Keratinocyte (primary cell): ENCODE data around the gene UBE2D3. TPM values are rescaled to one million over a fixed set of nuclear protein-coding genes. Genes with fewer than 3 reads are reported as not detected.

Source experiments
- DNase-seq: peaks from one replicate; pipeline ENCODE4 v3.0.0-alpha.2; 2011; ENCODE audit warnings: low read depth, missing footprints, low spot score
- FAIRE-seq: peaks from 2 replicates; lab custom pipeline; 2011; peaks lifted over from hg19 to GRCh38; lab: Jason Lieb, UNC
- H2AFZ ChIP-seq: 2 replicates; pipeline ENCODE4 v1.6.0; 2012; ENCODE audit warnings: low read length, control low read depth, inconsistent platforms; ENCODE audit not compliant: control insufficient read depth
- H3K27ac ChIP-seq: 2 replicates; pipeline ENCODE4 v1.5.1; 2011; ENCODE audit warnings: low read length; ENCODE audit not compliant: control insufficient read depth, insufficient read depth
- H3K27me3 ChIP-seq: 3 replicates; pipeline ENCODE4 v1.6.0; 2011; ENCODE audit warnings: low read length; ENCODE audit not compliant: control insufficient read depth, insufficient read depth; ENCODE audit errors: extremely low read depth
- H3K36me3 ChIP-seq, 2 experiments: 2 replicates in 1 of 2; 3 replicates in 1 of 2; pipeline ENCODE4 v1.5.1; 2011; ENCODE audit warnings: low read length in 2 of 2, mild to moderate bottlenecking in 1 of 2; ENCODE audit not compliant: control insufficient read depth in 2 of 2, insufficient read depth in 2 of 2; ENCODE audit errors: extremely low read depth in 1 of 2
- H3K4me1 ChIP-seq: 3 replicates; pipeline ENCODE4 v1.5.1; 2011; ENCODE audit warnings: low read length; ENCODE audit not compliant: control insufficient read depth, insufficient read depth; ENCODE audit errors: extremely low read depth
- H3K4me2 ChIP-seq: 3 replicates; pipeline ENCODE4 v1.6.0; 2011; ENCODE audit warnings: low read depth, low read length; ENCODE audit not compliant: control insufficient read depth, insufficient read depth; ENCODE audit errors: extremely low read depth
- H3K4me3 ChIP-seq, 3 experiments: fragments of 200-600 bp in 1 of 3; sonication (generic) in 1 of 3; 2 replicates in 2 of 3; 3 replicates in 1 of 3; pipeline ENCODE4 v1.5.1; 2011 to 2016; ENCODE audit warnings: low read length in 3 of 3, mild to moderate bottlenecking in 3 of 3, control low read depth in 2 of 3, inconsistent platforms in 1 of 3, low read depth in 1 of 3, mixed read lengths in 1 of 3, mixed run types in 1 of 3, moderate library complexity in 1 of 3; ENCODE audit not compliant: control insufficient read depth in 2 of 3, insufficient read depth in 2 of 3; ENCODE audit errors: extremely low read depth in 1 of 3
- H3K79me2 ChIP-seq: 2 replicates; pipeline ENCODE4 v1.6.0; 2012; ENCODE audit warnings: low read length; ENCODE audit not compliant: control insufficient read depth, insufficient read depth
- H3K9ac ChIP-seq: 3 replicates; pipeline ENCODE4 v1.6.0; 2011; ENCODE audit warnings: low read length; ENCODE audit not compliant: control insufficient read depth, insufficient read depth; ENCODE audit errors: extremely low read depth
- H3K9me1 ChIP-seq: 3 replicates; pipeline ENCODE4 v1.6.0; 2011; ENCODE audit warnings: low read length; ENCODE audit not compliant: control insufficient read depth, insufficient read depth; ENCODE audit errors: extremely low read depth
- H3K9me3 ChIP-seq: 2 replicates; pipeline ENCODE4 v1.5.1; 2012; ENCODE audit warnings: low read depth, low read length; ENCODE audit not compliant: control insufficient read depth
- H4K20me1 ChIP-seq: 3 replicates; pipeline ENCODE4 v1.6.0; 2011; ENCODE audit warnings: low read length; ENCODE audit not compliant: control insufficient read depth, insufficient read depth; ENCODE audit errors: extremely low read depth
- EZH2 ChIP-seq: IDR thresholded peaks from one replicate; pipeline ENCODE4 v1.6.1; 2012; ENCODE audit warnings: inconsistent platforms, mild to moderate bottlenecking, low read length, moderate library complexity
- dilution Hi-C: fragments of 300-500 bp; cut with MboI; formaldehyde crosslinking; loops from one replicate; pipeline ENCODE4 v1.7.0; 2020; ENCODE audit warnings: low sequenced_read_pairs; ENCODE audit not compliant: extremely low pct_ligation_motif_present
- polyA plus RNA-seq, 5 experiments: library from polyadenylated mRNA; depleted of rRNA in 3 of 5; stranded (reverse) in 3 of 5; stranded (forward) in 1 of 5; unstranded in 1 of 5; fragments of >200 nt; gene quantifications; 1 replicate in 1 of 5; 2 replicates in 3 of 5; 3 replicates in 1 of 5; pipeline versions ENCODE4 v1.2.1 to v1.2.3, GENCODE V29; 2011 to 2012; ENCODE audit warnings: missing spikeins in 2 of 5, low read depth in 1 of 5, low replicate concordance in 1 of 5
- small RNA-seq, 3 experiments: library from RNA; depleted of rRNA; stranded (forward); fragments of <200 nt; gene quantifications; one replicate each; pipeline ENCODE3, GENCODE V24; 2012; ENCODE audit warnings: low read depth in 3 of 3, low replicate concordance in 1 of 3; ENCODE audit not compliant: insufficient read length in 3 of 3
- TF ChIP-seq, protein P1 (sequence below), 3 experiments: IDR thresholded peaks in 1 of 3; conservative IDR thresholded peaks in 1 of 3; optimal IDR thresholded peaks in 1 of 3; 2 replicates in 2 of 3; 3 replicates in 1 of 3; pipeline versions ENCODE3 to v1.5.1; 2011; ENCODE audit warnings: low read length in 3 of 3, mild to moderate bottlenecking in 3 of 3, moderate library complexity in 2 of 3, control low read depth in 1 of 3, inconsistent platforms in 1 of 3; ENCODE audit not compliant: insufficient read depth in 2 of 3; ENCODE audit errors: extremely low read depth in 1 of 3

The UBE2D3 gene
- polyA plus RNA-seq, 1 donor (not counting 4 experiments of a cell fraction or from before 2014, with no cell fraction given): 567 TPM

DNA sequence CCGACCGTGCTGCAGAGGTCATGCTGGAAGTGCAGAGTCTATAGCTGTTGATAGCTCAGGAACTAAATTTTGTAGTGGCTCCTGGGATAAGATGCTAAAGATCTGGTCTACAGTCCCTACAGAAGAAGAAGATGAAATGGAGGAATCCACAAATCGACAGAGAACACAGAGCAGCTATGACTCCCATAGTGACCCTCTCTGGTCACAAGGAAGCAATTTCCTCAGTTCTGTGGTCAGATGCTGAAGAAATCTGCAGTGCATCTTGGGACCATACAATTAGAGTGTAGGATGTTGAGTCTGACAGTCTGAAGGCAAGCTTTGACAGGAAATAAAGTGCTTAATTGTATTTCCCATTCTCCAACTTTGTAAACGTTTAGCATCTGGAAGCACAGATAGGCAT lies 75.4 kb downstream of the UBE2D3 start:
- no peak overlapping the region for H3K4me2 ChIP-seq
- dilution Hi-C loops: no loop called here
- no peaks in the 10 kb centered on the region for H4K20me1 ChIP-seq
- no peaks in the 10 kb centered on the region for H3K9me3 ChIP-seq
- TF ChIP-seq EZH2: no peak
- TF ChIP-seq, protein P1, sequence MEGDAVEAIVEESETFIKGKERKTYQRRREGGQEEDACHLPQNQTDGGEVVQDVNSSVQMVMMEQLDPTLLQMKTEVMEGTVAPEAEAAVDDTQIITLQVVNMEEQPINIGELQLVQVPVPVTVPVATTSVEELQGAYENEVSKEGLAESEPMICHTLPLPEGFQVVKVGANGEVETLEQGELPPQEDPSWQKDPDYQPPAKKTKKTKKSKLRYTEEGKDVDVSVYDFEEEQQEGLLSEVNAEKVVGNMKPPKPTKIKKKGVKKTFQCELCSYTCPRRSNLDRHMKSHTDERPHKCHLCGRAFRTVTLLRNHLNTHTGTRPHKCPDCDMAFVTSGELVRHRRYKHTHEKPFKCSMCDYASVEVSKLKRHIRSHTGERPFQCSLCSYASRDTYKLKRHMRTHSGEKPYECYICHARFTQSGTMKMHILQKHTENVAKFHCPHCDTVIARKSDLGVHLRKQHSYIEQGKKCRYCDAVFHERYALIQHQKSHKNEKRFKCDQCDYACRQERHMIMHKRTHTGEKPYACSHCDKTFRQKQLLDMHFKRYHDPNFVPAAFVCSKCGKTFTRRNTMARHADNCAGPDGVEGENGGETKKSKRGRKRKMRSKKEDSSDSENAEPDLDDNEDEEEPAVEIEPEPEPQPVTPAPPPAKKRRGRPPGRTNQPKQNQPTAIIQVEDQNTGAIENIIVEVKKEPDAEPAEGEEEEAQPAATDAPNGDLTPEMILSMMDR (optimal IDR thresholded peaks at IDR 0.05 in 1 of 3, IDR thresholded peaks at IDR 0.05 in 1 of 3, conservative IDR thresholded peaks at IDR 0.05 in 1 of 3; ENCODE audit: extremely low read depth in 1 of 3, insufficient read depth in 2 of 3, low read length in 3 of 3): no peak
- no peak overlapping the region for H3K27ac ChIP-seq
- no peaks in the 10 kb centered on the region for H3K4me1 ChIP-seq
- no peaks in the 10 kb centered on the region for H3K9me1 ChIP-seq
- no peak overlapping the region for H2AFZ ChIP-seq
- FAIRE-seq (no peak), DNase-seq (no peak)
- no peaks in the 10 kb centered on the region for H3K36me3 ChIP-seq
- H3K4me3 ChIP-seq: no peak overlapping the region
- H3K9ac ChIP-seq: no peak overlapping the region
- H3K79me2 ChIP-seq: peaks cover under 1% of the 10 kb centered on the region
- no peaks in the 10 kb centered on the region for H3K27me3 ChIP-seq

Small RNA genes within 50 kb of the gene (small RNA-seq; reads per million reads assigned to genes)
- gene RNU7-151P: 0 reads per million in 3 experiments

Other genes with a start within 250 kb of the UBE2D3 start
- 9.3 to 10.7 TPM (median 10.2 TPM) in 3 replicates for gene MANBA, start 66.6 kb downstream of the UBE2D3 start, polyA plus RNA-seq
- gene CISD2, start 41.4 kb upstream of the UBE2D3 start, polyA plus RNA-seq: 20.8 to 36.6 TPM (median 21.6 TPM) in 3 replicates
- 0.07 to 0.26 TPM in 2 of 3 replicates, not detected in the other for gene SLC9B1, start 192.2 kb upstream of the UBE2D3 start, polyA plus RNA-seq
- 10.8 to 14.6 TPM (median 14.0 TPM) in 3 replicates for gene SLC9B2, start 249.2 kb upstream of the UBE2D3 start, polyA plus RNA-seq